Gastrocnemius medialis (tissue), 4 donors: ENCODE data around the gene PDZRN3.

Source experiments
- CTCF ChIP-seq, 5 experiments: fragments of 450-650 bp in 3 of 5; fragments of 200-600 bp in 2 of 5; sonication (generic) in 2 of 5; IDR thresholded peaks in 4 of 5; conservative IDR thresholded peaks in 1 of 5; 1 replicate in 4 of 5; 2 replicates in 1 of 5; pipeline ENCODE4 v1.5.1; 2016 to 2019; ENCODE audit warnings: antibody characterized with exemption in 5 of 5, mild to moderate bottlenecking in 3 of 5, moderate library complexity in 3 of 5
- POLR2A ChIP-seq, 2 donors: fragments of 450-650 bp; IDR thresholded peaks; one replicate each; pipeline ENCODE4 v1.6.1; 2017; ENCODE audit warnings: antibody characterized with exemption in 2 of 2, mild to moderate bottlenecking in 2 of 2, moderate library complexity in 2 of 2

- no peak for TF ChIP-seq CTCF (IDR thresholded peaks at IDR 0.05 in 4 of 5, conservative IDR thresholded peaks at IDR 0.05 in 1 of 5)
- TF ChIP-seq POLR2A (IDR thresholded peaks at IDR 0.05), result no peak
Observed at GRCh38 chr3:73403444-73403843, 221.3 kb downstream of the PDZRN3 start.
